ENCODE results near the gene MTOR. TPM values are rescaled to one million over a fixed set of nuclear protein-coding genes. Genes with fewer than 3 reads are reported as not detected.
"Not testable (repeated sequence)": the region's sequence is repeated elsewhere in the genome, so short reads cannot be mapped to it uniquely, and the experiment has no call there.

Gene MTOR
- total RNA-seq, 1 donor from 2014 or later: 28.4 TPM

GRCh38 chr1:11083784-11084183 is 178.6 kb downstream of the MTOR start:
- ATAC-seq; intact Hi-C loops (cut with DNase I); DNase-seq (ENCODE audit: missing footprints): not testable (repeated sequence)

GRCh38 chr1:11080931-11081330 is 181.4 kb downstream of the MTOR start:
- no peak for ATAC-seq
- intact Hi-C loops (cut with DNase I): no loop called here
- DNase-seq (ENCODE audit: missing footprints): no peak

GRCh38 chr1:11078631-11079030 is 183.7 kb downstream of the MTOR start:
- intact Hi-C loops (cut with DNase I): no loop called here
- DNase-seq (ENCODE audit: missing footprints) (no peak), ATAC-seq (no peak)

GRCh38 chr1:11073398-11073797 is 189.0 kb downstream of the MTOR start:
- DNase-seq (ENCODE audit: missing footprints); ATAC-seq; intact Hi-C loops (cut with DNase I): not testable (repeated sequence)

- no peak for DNase-seq (ENCODE audit: missing footprints)
- no peak for ATAC-seq
- intact Hi-C loops (cut with DNase I): no loop called here
Measured at GRCh38 chr1:11072216-11072917, 190.0 kb downstream of the MTOR start.

- intact Hi-C loops (cut with DNase I): no loop called here
- no peak for ATAC-seq
- DNase-seq (ENCODE audit: missing footprints): no peak
Measured at GRCh38 chr1:11071463-11072215, 190.7 kb downstream of the MTOR start.

GRCh38 chr1:11070876-11071275 is 191.5 kb downstream of the MTOR start:
- intact Hi-C loops (cut with DNase I): no loop called here
- DNase-seq (ENCODE audit: missing footprints) (no peak), ATAC-seq (no peak)

- no peak for ATAC-seq
- intact Hi-C loops (cut with DNase I): no loop called here
- DNase-seq (ENCODE audit: missing footprints): no peak
Measured at GRCh38 chr1:11068600-11069473, 193.5 kb downstream of the MTOR start.

GRCh38 chr1:11067716-11068599 is 194.4 kb downstream of the MTOR start:
- intact Hi-C loops (cut with DNase I): no loop called here
- ATAC-seq (no peak), DNase-seq (ENCODE audit: missing footprints) (no peak)

- intact Hi-C loops (cut with DNase I): no loop called here
- no peak for ATAC-seq
Measured at GRCh38 chr1:11065796-11066195, 196.6 kb downstream of the MTOR start.

GRCh38 chr1:11064942-11065341 is 197.4 kb downstream of the MTOR start:
- intact Hi-C loops (cut with DNase I): no loop called here
- no peak for ATAC-seq
- DNase-seq (ENCODE audit: missing footprints): no peak

More at GRCh38 chr1:11065796-11066195, 196.6 kb downstream of the MTOR start:
- no peak for DNase-seq (ENCODE audit: missing footprints)

- intact Hi-C loops (cut with DNase I); DNase-seq (ENCODE audit: missing footprints); ATAC-seq: not testable (repeated sequence)
Measured at GRCh38 chr1:11063937-11064537, 198.3 kb downstream of the MTOR start.

- ATAC-seq: no peak
- intact Hi-C loops (cut with DNase I): no loop called here
- DNase-seq (ENCODE audit: missing footprints): no peak
Measured at GRCh38 chr1:11062965-11063401, 199.4 kb downstream of the MTOR start.

- ATAC-seq (no peak), DNase-seq (ENCODE audit: missing footprints) (no peak)
- intact Hi-C loops (cut with DNase I): no loop called here
Measured at GRCh38 chr1:11061652-11062365, 200.5 kb downstream of the MTOR start.

- DNase-seq (ENCODE audit: missing footprints) (peak; percentile 96), ATAC-seq (peak; percentile 100)
- intact Hi-C loops (cut with DNase I): no loop called here
Measured at GRCh38 chr1:11059968-11060830, 202.2 kb downstream of the MTOR start, which contains the start of gene SRM. Gene SRM, minus strand, starts transcription at chr1:11060018. Its CDS starts 75 bp downstream, at chr1:11059943.
